Hepatocyte (in vitro differentiated cells): ENCODE data around the gene DEFB132. TPM values are rescaled to one million over a fixed set of nuclear protein-coding genes. Genes with fewer than 3 reads are reported as not detected.

Experiments
- DNase-seq: peaks from one replicate; pipeline ENCODE4 v3.0.0-alpha.2; 2016; ENCODE audit warnings: low spot score
- H2AFZ ChIP-seq: fragments of 200-600 bp; sonication (generic); 2 replicates; pipeline ENCODE4 v1.6.0; 2016; ENCODE audit warnings: antibody characterized with exemption, mild to moderate bottlenecking
- H3K27ac ChIP-seq: fragments of 200-600 bp; sonication (generic); 2 replicates; pipeline ENCODE4 v1.5.1; 2016; ENCODE audit warnings: mild to moderate bottlenecking
- H3K27me3 ChIP-seq: fragments of 200-600 bp; sonication (generic); 2 replicates; pipeline ENCODE4 v1.6.1; 2016
- H3K36me3 ChIP-seq: fragments of 200-600 bp; sonication (generic); replicated peaks from 2 replicates; pipeline ENCODE4 v1.5.1; 2016; ENCODE audit warnings: low read depth; ENCODE audit not compliant: insufficient read depth
- H3K4me1 ChIP-seq: fragments of 200-600 bp; sonication (generic); 2 replicates; pipeline ENCODE4 v1.5.1; 2016; ENCODE audit warnings: mild to moderate bottlenecking, moderate library complexity; ENCODE audit not compliant: insufficient read depth
- H3K4me2 ChIP-seq: fragments of 200-600 bp; sonication (generic); 2 replicates; pipeline ENCODE4 v1.6.0; 2016
- H3K4me3 ChIP-seq: fragments of 200-600 bp; sonication (generic); 2 replicates; pipeline ENCODE4 v1.5.1; 2016; ENCODE audit warnings: mild to moderate bottlenecking
- H3K79me2 ChIP-seq: fragments of 200-600 bp; sonication (generic); 2 replicates; pipeline ENCODE4 v1.6.0; 2017; ENCODE audit warnings: mild to moderate bottlenecking
- H3K9me2 ChIP-seq: fragments of 200-600 bp; sonication (generic); replicated peaks from 2 replicates; pipeline ENCODE4 v1.6.0; 2017; ENCODE audit warnings: mild to moderate bottlenecking; ENCODE audit not compliant: insufficient read depth
- H3K9me3 ChIP-seq: fragments of 200-600 bp; sonication (generic); 2 replicates; pipeline ENCODE4 v1.5.1; 2016; ENCODE audit warnings: low read depth, mild to moderate bottlenecking
- H4K20me1 ChIP-seq: fragments of 200-600 bp; sonication (generic); 2 replicates; pipeline ENCODE4 v1.6.0; 2016; ENCODE audit warnings: mild to moderate bottlenecking; ENCODE audit not compliant: insufficient read depth, poor library complexity, severe bottlenecking
- EZH2 ChIP-seq: fragments of 200-600 bp; sonication (generic); IDR thresholded peaks from 2 replicates; pipeline ENCODE4 v1.6.1; 2016; ENCODE audit warnings: antibody characterized with exemption, mild to moderate bottlenecking, borderline replicate concordance
- EZH2phosphoT487 ChIP-seq: fragments of 200-600 bp; sonication (generic); IDR thresholded peaks from one replicate; pipeline ENCODE4 v1.6.1; 2018; ENCODE audit warnings: antibody characterized with exemption, mild to moderate bottlenecking, low read depth, moderate library complexity; ENCODE audit not compliant: unreplicated experiment, severe bottlenecking
- WGBS: methylation state at CpG from one replicate; pipeline ENCODE4 v1.1.6; 2016; ENCODE audit warnings: low lambda C conversion rate; ENCODE audit errors: missing lambda C conversion rate; 5-methylcytosine and 5-hydroxymethylcytosine counted together
- polyA plus RNA-seq: library from polyadenylated mRNA; unstranded; fragments of >200 nt; fragmentation: Nextera tagmentation; extraction: Ambion mirVana; gene quantifications from 2 replicates; pipeline ENCODE4 v1.2.1, GENCODE V29; 2016
- total RNA-seq: library from RNA; depleted of rRNA; stranded (reverse); fragments of >200 nt; gene quantifications from 2 replicates; pipeline ENCODE4 v1.2.3, GENCODE V29; 2014
- TF ChIP-seq, protein P1 (sequence below): fragments of 200-600 bp; sonication (generic); IDR thresholded peaks from 2 replicates; pipeline ENCODE4 v1.5.1; 2016; ENCODE audit warnings: antibody characterized with exemption, mild to moderate bottlenecking; ENCODE audit not compliant: poor library complexity

Gene DEFB132, protein sequence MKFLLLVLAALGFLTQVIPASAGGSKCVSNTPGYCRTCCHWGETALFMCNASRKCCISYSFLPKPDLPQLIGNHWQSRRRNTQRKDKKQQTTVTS
- total RNA-seq (not detected in 2 replicates), polyA plus RNA-seq (not detected in 2 replicates)

DNA sequence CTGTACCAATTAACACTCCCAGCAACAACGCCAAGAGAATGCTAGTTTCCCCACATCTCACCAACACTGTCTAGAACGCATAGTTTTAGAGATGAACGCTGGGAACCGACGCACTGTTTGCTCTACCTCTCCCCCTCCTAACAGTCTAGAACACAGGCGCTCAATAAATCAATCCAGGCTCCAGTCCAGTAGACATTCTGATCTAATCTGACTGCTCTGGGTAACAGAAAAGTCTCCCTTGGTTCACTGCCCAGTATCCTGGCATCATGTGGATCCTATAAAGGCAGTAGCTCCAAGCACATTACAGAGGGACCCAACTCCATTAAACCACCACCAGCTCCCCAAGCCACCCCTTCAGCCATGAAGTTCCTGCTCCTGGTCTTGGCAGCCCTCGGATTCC is at the start of gene DEFB132:
Gene DEFB132 (plus strand): TSS at position 306 of the 400 bp plus-strand sequence. CDS start 55 bp downstream, at position 361.
- Histone ChIP-seq H3K36me3 (no peaks in the 10 kb centered on the region), H3K27me3 (no peaks in the 10 kb centered on the region), H3K4me3 (no peak within 1 kb of the TSS), H3K27ac (no peak within 1 kb of the TSS), H3K9me3 (no peaks in the 10 kb centered on the region), H3K4me1 (no peaks in the 10 kb centered on the region), H4K20me1 (no peaks in the 10 kb centered on the region), H2AFZ (no peak within 1 kb of the TSS), H3K79me2 (no peaks in the 10 kb centered on the region), H3K4me2 (no peak within 1 kb of the TSS), H3K9me2 (no peaks in the 10 kb centered on the region)
- TF ChIP-seq EZH2phosphoT487: no peak
- TF ChIP-seq, protein P1, sequence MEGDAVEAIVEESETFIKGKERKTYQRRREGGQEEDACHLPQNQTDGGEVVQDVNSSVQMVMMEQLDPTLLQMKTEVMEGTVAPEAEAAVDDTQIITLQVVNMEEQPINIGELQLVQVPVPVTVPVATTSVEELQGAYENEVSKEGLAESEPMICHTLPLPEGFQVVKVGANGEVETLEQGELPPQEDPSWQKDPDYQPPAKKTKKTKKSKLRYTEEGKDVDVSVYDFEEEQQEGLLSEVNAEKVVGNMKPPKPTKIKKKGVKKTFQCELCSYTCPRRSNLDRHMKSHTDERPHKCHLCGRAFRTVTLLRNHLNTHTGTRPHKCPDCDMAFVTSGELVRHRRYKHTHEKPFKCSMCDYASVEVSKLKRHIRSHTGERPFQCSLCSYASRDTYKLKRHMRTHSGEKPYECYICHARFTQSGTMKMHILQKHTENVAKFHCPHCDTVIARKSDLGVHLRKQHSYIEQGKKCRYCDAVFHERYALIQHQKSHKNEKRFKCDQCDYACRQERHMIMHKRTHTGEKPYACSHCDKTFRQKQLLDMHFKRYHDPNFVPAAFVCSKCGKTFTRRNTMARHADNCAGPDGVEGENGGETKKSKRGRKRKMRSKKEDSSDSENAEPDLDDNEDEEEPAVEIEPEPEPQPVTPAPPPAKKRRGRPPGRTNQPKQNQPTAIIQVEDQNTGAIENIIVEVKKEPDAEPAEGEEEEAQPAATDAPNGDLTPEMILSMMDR: no peak
- TF ChIP-seq EZH2: no peak
- DNase-seq: no peak
- 71% methylated on average over 7 of the region's 7 CpGs for WGBS

DNA sequence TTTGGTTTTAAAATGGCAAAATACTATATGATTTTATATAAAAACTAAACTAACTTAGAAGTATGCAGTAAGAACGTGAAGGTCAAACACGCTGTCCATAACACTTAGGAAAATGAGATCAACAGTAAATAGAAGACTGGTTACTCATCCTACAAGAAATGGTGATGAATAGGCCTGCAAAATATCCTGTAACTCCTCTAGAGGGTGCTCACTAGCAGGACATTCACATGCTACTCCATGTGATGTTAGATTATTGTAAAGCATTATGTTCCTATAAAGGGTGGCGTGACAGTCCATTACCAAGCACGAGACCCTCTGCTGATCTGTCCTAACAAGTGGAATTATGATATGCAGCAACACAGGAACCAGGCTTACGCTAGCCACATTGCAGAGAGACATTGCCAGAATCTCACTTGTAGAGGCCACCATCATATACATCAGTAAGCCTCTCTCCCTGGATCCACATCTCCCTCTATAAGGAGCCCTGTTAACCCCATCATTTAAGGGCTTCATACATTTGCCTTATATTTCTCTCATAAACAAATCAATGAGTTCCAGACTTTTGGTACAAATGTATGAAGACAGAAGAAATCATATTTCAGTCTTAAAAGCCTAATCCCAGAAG is 48.5 kb upstream of the DEFB132 start:
- Histone ChIP-seq H3K4me2 (no peak overlapping the region), H4K20me1 (no peaks in the 10 kb centered on the region), H3K9me3 (no peaks in the 10 kb centered on the region), H2AFZ (no peak overlapping the region), H3K4me1 (no peaks in the 10 kb centered on the region), H3K27ac (no peak overlapping the region), H3K79me2 (no peaks in the 10 kb centered on the region), H3K27me3 (no peaks in the 10 kb centered on the region), H3K4me3 (no peak overlapping the region), H3K36me3 (no peaks in the 10 kb centered on the region), H3K9me2 (no peaks in the 10 kb centered on the region)
- WGBS: 28% methylated on average over 5 of the region's 5 CpGs
- no peak for TF ChIP-seq EZH2phosphoT487
- TF ChIP-seq, protein P1: peak; percentile 61
- DNase-seq: peak; percentile 65

DNA sequence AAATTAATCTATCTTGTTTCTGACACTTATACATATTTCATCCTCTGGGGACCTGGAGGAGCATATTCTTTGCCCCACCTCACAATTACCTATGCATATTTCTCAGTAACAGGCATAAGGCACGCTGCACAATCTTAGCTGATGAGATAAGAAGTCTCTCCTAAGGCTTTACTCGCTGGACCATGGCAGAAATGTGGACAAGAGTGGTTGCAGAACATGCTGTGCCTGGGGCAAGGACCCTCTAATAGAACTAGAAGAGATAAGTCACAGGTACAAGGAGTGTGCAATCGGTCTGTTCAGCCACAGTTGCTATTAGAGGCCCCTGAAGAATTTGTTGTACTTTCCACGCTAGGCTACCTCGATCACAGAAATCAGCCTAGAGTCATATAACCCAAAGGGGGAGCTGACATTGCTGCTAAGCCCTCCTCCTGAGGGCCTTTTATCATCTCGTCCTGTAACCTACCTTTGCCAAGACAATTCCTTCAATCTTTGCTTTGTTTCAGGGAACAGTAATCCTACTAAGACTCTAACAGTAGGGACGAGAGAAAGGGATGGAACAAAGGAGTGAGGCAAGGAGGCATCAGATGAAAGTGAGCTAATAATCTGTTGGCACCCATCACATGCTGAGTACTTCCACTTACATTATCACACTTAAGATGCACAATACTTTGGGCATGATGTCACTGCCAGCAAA is 46.6 kb upstream of the DEFB132 start:
- Histone ChIP-seq H4K20me1 (no peaks in the 10 kb centered on the region), H3K27ac (no peak overlapping the region), H2AFZ (no peak overlapping the region), H3K27me3 (no peaks in the 10 kb centered on the region), H3K4me3 (no peak overlapping the region), H3K9me3 (no peaks in the 10 kb centered on the region), H3K9me2 (no peaks in the 10 kb centered on the region), H3K36me3 (no peaks in the 10 kb centered on the region), H3K4me2 (no peak overlapping the region), H3K4me1 (no peaks in the 10 kb centered on the region), H3K79me2 (no peaks in the 10 kb centered on the region)
- no peak for DNase-seq
- WGBS: 37% methylated on average over 7 of the region's 7 CpGs
- TF ChIP-seq, protein P1: no peak
- TF ChIP-seq EZH2 (no peak), EZH2phosphoT487 (no peak)
